GM12801 (cell line): ENCODE data around the gene HENMT1.

ENCODE experiments used
- TF ChIP-seq, protein P1 (sequence below): IDR thresholded peaks from one replicate; pipeline ENCODE4 v1.5.1; 2011; ENCODE audit warnings: control low read depth; ENCODE audit not compliant: insufficient read length; ENCODE audit errors: extremely low read depth

Gene HENMT1

DNA sequence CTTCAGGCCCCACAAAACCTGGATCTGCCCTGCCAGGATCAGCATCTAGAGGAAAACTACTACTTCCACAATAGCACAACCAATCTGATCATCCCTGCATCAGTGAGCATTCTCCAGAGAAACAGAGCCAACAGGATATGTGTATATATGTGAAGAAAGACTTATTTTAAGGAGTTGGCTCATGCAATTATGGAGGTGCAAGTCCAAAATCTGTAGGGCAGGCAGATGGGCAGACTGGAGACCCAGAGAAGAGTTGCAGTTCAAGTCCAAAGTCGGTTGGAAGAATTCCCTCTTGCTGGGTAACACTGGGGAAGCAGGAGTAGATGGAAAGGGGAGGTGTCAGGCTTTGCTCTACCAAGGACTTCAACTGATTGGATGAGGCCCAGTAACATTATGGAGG, 4.9 kb upstream of the HENMT1 start:
- TF ChIP-seq, protein P1, sequence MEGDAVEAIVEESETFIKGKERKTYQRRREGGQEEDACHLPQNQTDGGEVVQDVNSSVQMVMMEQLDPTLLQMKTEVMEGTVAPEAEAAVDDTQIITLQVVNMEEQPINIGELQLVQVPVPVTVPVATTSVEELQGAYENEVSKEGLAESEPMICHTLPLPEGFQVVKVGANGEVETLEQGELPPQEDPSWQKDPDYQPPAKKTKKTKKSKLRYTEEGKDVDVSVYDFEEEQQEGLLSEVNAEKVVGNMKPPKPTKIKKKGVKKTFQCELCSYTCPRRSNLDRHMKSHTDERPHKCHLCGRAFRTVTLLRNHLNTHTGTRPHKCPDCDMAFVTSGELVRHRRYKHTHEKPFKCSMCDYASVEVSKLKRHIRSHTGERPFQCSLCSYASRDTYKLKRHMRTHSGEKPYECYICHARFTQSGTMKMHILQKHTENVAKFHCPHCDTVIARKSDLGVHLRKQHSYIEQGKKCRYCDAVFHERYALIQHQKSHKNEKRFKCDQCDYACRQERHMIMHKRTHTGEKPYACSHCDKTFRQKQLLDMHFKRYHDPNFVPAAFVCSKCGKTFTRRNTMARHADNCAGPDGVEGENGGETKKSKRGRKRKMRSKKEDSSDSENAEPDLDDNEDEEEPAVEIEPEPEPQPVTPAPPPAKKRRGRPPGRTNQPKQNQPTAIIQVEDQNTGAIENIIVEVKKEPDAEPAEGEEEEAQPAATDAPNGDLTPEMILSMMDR = no peak

DNA sequence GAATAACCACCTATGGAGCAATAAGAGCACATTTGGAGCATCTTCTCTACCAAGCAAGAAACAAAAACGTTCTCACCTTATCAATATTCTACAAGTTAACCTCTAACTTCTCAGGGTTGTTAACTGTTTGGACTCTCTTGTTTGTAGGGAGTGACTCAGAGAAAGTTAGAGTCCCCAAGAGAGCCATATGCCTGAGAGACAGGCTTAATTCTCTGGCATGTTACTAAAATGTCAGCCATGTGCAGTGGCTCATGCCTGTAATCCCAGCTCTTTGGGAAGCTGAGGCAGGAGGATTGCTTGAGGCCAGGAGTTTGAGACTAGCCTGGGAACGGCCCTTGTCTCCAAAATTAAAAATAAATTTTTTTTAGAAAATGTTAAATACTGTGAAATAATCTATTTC, 4.2 kb upstream of the HENMT1 start:
- TF ChIP-seq, protein P1 = no peak

DNA sequence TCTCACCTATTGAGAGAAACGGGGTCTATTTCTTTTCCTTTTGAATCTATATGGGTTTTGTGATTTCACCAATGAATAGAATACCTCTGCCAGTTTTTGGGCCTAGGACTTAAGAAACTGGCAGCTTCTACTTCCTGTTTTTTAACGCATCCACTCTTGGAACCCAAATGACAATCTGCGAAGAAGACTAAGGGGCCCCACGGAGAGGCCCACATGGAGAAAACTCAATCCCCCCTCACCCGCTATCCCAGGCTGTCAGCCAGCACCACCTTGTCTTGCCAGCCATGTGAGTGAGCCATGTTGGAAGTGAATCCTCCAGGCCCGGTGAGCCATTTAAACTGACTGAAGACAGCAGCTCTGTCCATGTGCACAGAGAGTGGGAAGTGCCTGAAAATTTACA, 3.6 kb upstream of the HENMT1 start:
- TF ChIP-seq, protein P1 = no peak

DNA sequence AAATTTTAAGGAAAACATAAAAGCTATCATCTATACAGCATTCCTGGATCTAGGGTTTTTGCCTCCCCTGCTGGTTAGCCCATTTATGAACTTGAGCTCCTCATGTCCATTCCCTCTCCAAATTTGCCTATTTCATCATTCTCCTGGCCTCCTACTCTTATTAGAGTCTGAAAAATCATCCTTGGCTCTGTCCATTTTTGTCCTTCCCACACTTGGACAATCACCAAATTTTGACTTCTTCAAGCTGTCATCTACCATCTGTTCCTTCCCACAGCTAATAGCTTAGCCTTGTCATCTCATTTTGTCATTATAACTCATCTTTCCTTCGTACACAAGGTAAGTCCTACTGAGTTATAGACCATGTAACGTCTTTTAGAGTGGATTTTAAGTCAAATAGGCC, 2.2 kb upstream of the HENMT1 start:
- TF ChIP-seq, protein P1 = no peak

DNA sequence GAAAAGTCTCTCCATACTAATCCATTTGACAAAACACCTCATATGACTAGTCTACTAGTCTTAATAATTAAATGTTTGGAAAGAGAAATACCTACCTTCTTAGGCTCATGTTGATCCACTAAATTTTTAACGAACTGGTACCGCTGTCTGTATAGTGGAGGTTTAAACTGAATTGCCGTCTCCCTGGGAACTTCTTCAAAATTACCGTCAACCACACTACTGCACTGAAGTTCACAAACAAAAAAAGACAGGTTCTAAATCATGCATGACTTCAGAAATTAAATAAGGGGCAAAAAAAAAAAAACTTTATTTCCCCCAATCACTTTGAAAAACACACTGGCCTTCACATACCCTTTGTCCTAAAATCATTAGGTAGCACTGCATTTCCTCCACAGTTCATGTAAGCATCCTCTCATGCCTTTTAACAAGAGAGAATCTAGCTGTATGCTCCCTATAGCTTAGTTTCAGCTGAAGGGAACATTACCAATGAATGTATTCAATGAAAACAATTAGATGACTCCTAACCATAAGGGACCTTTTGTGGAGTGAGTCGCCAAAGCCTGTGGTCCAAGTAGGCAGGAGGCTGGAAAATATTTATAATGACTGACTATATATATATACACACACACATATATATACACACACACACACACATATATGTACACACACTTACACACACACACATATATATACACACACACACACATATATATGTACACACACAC, 3.4 kb downstream of the HENMT1 start:
- TF ChIP-seq, protein P1 = no peak

DNA sequence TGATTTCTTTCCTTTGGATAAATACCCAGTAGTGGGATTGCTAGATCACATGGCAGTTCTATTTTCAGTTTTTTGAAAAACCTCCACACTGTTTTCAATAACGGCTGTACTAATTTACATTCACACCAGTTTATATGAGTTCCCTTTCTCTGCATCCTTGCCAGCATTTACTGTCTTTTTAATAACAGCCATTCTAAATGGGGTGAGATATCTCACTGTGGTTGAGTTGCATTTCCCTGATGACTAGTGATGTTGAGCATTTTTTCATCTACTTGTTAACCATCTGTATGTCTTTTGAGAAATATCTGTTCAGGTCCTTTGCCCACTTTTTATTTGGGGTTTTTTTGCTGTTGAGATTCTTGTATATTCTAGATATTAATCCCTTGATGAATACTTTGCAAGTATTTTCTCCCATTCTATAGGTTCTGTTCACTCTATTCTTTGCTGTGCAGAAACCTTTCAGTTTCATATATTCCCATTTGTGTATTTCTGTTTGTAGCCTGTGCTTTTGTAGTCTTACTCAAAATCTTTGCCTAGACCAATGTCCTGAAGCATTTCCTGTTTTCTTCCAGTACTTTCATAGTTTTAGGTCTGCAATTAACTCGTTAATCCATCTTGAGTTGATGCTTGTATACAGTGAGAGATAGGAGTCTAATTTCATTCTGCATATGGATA, 7.3 kb downstream of the HENMT1 start:
- TF ChIP-seq, protein P1 = no peak

DNA sequence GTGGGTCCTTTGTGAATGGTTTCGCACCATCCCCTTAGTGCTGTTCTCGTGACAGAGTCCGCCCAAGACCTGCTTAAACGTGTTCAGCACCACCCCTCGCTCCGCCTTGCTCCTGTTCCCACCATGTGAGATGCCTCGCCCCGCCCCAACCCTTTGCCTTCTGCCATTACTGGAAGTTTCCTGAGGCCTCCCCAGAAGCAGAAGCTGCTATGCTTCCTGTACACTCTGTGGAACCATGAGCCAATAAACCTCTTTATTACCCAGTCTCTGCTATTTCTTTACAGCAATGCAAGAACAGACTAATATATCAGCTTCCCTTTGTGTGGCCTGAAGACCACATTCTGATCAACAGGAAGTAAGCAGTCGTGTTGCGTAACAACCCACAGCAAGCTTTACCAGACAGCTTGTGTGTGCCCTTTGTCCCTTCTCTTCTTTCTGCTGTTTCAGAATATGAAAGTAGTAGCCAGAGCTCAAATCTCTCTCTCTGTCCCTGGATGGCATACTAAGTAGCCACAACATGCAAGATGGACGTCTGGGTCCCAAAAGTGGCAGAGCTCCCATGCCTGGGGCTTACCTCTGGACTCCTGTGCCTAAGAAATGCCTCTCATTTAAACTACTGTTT, 14.1 kb downstream of the HENMT1 start:
- TF ChIP-seq, protein P1 = no peak
